Gastroesophageal sphincter (tissue), 4 donors: ENCODE measurements around the gene C4orf50. TPM values are rescaled to one million over a fixed set of nuclear protein-coding genes. Genes with fewer than 3 reads are reported as not detected.
A peak's percentile ranks its signal among the peaks of the same experiment; 100 is the strongest.

ENCODE experiments used
- ATAC-seq: fragments of 150-250 bp; one replicate; pipeline ENCODE4 v1.9.1; 2016; ENCODE audit warnings: mild to moderate bottlenecking, moderate library complexity
- H3K27ac ChIP-seq, 4 donors: fragments of 200-600 bp; sonication (generic) in 3 of 4; 1 replicate in 3 of 4; 2 replicates in 1 of 4; pipeline ENCODE4 v1.5.1; 2016 to 2019
- H3K27me3 ChIP-seq: fragments of 200-600 bp; sonication (generic); one replicate; pipeline ENCODE4 v1.5.1; 2019
- H3K36me3 ChIP-seq, 2 donors: fragments of 200-600 bp; sonication (generic); one replicate each; pipeline ENCODE4 v1.5.1; 2019; ENCODE audit warnings: control low read depth in 1 of 2
- H3K4me1 ChIP-seq, 3 donors: fragments of 200-600 bp; sonication (generic); 1 replicate in 2 of 3; 2 replicates in 1 of 3; pipeline ENCODE4 v1.5.1; 2016 to 2019; ENCODE audit warnings: control low read depth in 2 of 3
- H3K4me3 ChIP-seq, 2 donors: fragments of 200-600 bp; sonication (generic); one replicate each; pipeline ENCODE4 v1.5.1; 2019; ENCODE audit warnings: mild to moderate bottlenecking in 1 of 2, moderate library complexity in 1 of 2
- H3K9me3 ChIP-seq, 3 donors: fragments of 200-600 bp; sonication (generic); one replicate each; pipeline ENCODE4 v1.5.1; 2017 to 2019; ENCODE audit warnings: control low read depth in 2 of 3
- CTCF ChIP-seq, 4 experiments: fragments of 200-600 bp in 2 of 4; fragments of 450-650 bp in 2 of 4; sonication (generic) in 1 of 4; IDR thresholded peaks; one replicate each; pipeline ENCODE4 v1.5.1; 2017 to 2019; ENCODE audit warnings: antibody characterized with exemption in 4 of 4, mild to moderate bottlenecking in 2 of 4, moderate library complexity in 2 of 4
- EP300 ChIP-seq: sonication (generic); formaldehyde crosslinking; IDR thresholded peaks from one replicate; pipeline ENCODE4 v1.6.1; 2017; ENCODE audit warnings: antibody characterized with exemption, mild to moderate bottlenecking
- POLR2A ChIP-seq, 2 donors: fragments of 450-650 bp; IDR thresholded peaks; one replicate each; pipeline ENCODE4 v1.6.1; 2017; ENCODE audit warnings: antibody characterized with exemption in 2 of 2, mild to moderate bottlenecking in 2 of 2, moderate library complexity in 1 of 2
- POLR2AphosphoS5 ChIP-seq: sonication (generic); formaldehyde crosslinking; IDR thresholded peaks from one replicate; pipeline ENCODE4 v1.6.1; 2017; ENCODE audit warnings: antibody characterized with exemption
- WGBS, 2 donors: methylation state at CpG; one replicate each; pipeline ENCODE4 v1.1.5; 2018; ENCODE audit warnings: low coverage in 1 of 2; 5-methylcytosine and 5-hydroxymethylcytosine counted together
- total RNA-seq, 4 donors: library from RNA; depleted of rRNA; stranded (reverse); fragments of >200 nt; gene quantifications; one replicate each; pipeline ENCODE4 v1.1.0, GENCODE V29; 2016

The C4orf50 gene
- total RNA-seq, 4 donors from 2014 or later: under 0.01 to 0.25 (median 0.12) TPM

DNA sequence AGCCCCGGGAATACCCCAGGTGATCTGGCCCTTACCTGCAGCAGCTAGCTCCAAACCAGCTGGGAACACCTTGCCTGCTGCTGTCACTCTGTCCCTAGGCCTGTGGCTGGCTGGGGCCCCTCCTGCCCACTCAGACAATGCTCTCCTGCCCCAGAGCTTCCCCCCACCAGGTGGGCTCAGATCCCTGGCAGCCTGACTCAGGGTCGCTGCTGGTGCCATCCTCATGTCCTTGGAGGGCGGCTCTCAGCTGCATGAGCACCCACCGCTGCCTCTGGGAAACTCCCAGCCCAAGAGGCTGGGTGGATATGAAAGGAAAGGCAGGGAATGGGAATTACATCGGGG is 15.8 kb downstream of the C4orf50 start:
- Histone ChIP-seq H3K4me3 (no peak overlapping the region), H3K4me1 (no peaks in the 10 kb centered on the region), H3K9me3 (no peaks in the 10 kb centered on the region), H3K27ac (no peak overlapping the region), H3K36me3 (no peaks in the 10 kb centered on the region), H3K27me3 (peaks cover 47% of the 10 kb centered on the region)
- no CpG with 5 or more reads among the region's 5 CpGs for WGBS, 2 donors
- ATAC-seq: no peak
- TF ChIP-seq POLR2A (IDR thresholded peaks at IDR 0.05) (no peak), POLR2AphosphoS5 (no peak), EP300 (no peak), CTCF (IDR thresholded peaks at IDR 0.05) (no peak)

DNA sequence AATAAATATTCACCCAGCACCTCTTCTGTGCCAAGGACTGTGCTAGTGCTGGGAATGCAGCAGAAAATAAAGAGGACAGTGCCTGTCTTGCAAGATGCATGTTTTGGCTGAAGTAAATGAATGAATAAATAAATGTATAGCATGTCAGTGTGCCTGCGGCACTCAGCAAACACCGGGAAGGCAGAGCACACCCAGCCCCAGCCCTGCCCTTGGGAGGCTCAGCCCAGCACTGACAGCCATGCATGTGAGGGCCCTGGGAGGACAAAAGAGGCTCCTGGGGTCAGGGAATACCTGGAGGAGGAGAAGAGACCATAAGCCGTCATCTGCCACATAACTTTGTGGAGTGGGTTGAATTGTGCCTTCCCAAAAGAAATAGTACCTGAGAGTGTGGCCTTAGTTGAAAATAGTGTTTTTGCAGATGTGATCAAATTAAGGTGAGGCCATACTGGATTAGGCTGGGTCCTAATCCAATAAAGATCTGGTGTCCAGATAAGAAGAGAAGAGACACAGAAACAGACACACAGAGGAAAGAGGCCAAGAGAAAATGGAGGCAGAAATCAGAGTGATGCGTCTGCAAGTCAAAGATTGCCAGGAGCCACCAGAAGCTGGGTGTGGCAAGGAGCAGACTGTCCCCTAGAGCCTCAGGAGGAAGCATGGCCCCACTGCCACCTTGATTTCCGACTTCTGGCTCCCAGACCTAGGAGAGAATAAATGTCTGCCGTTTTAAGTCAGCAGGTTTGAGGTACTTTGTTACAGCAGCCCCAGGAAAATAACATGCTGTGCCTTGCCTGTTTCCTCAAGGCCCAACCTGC is 16.3 kb downstream of the C4orf50 start:
- Histone ChIP-seq H3K27me3 (peaks cover 42% of the 10 kb centered on the region), H3K27ac (no peak overlapping the region), H3K4me3 (no peak overlapping the region), H3K9me3 (no peaks in the 10 kb centered on the region), H3K4me1 (no peaks in the 10 kb centered on the region), H3K36me3 (no peaks in the 10 kb centered on the region)
- no peak for ATAC-seq
- 57 to 61% methylated on average over 5 to 6 of the region's 6 CpGs for WGBS, 2 donors
- no peak for TF ChIP-seq CTCF (IDR thresholded peaks at IDR 0.05)

- Histone ChIP-seq H3K4me1 (no peaks in the 10 kb centered on the region), H3K36me3 (no peaks in the 10 kb centered on the region), H3K27me3 (peaks cover 34% of the 10 kb centered on the region), H3K27ac (no peak overlapping the region), H3K4me3 (no peak overlapping the region), H3K9me3 (no peaks in the 10 kb centered on the region)
- ATAC-seq: no peak
- WGBS, 2 donors: 92 to 96% methylated on average over 3 to 7 of the region's 9 CpGs
- TF ChIP-seq POLR2AphosphoS5 (no peak), CTCF (IDR thresholded peaks at IDR 0.05) (no peak), EP300 (no peak), POLR2A (IDR thresholded peaks at IDR 0.05) (no peak)
These were observed 18.3 kb downstream of the C4orf50 start for GRCh38 chr4:5999830-6000365.

- Histone ChIP-seq H3K27ac (no peak overlapping the region), H3K9me3 (no peaks in the 10 kb centered on the region), H3K4me3 (no peak overlapping the region), H3K4me1 (no peaks in the 10 kb centered on the region), H3K36me3 (no peaks in the 10 kb centered on the region), H3K27me3 (peaks cover 39% of the 10 kb centered on the region)
- no peak for ATAC-seq
- TF ChIP-seq POLR2A (IDR thresholded peaks at IDR 0.05): no peak
- no peak for TF ChIP-seq EP300
- TF ChIP-seq POLR2AphosphoS5: no peak
- no peak for TF ChIP-seq CTCF (IDR thresholded peaks at IDR 0.05)
- WGBS, 2 donors: 80 to 92% methylated on average over 2 to 4 of the region's 6 CpGs
These were observed 18.9 kb downstream of the C4orf50 start for GRCh38 chr4:5999356-5999755.

GRCh38 chr4:5998333-5998936 is 19.8 kb downstream of the C4orf50 start:
- Histone ChIP-seq H3K36me3 (no peaks in the 10 kb centered on the region), H3K9me3 (no peaks in the 10 kb centered on the region), H3K27me3 (peaks cover 48% of the 10 kb centered on the region), H3K4me3 (no peak overlapping the region), H3K27ac (no peak overlapping the region), H3K4me1 (no peaks in the 10 kb centered on the region)
- no peak for ATAC-seq
- WGBS, 2 donors: 0 to 14% methylated on average over 2 of the region's 9 CpGs
- no peak for TF ChIP-seq EP300
- TF ChIP-seq CTCF (IDR thresholded peaks at IDR 0.05): peak in 3 of 4 experiments; percentile 70 to 88 (median 79)
